ENCODE results near the gene CKAP4. TPM values are rescaled to one million over a fixed set of nuclear protein-coding genes. Genes with fewer than 3 reads are reported as not detected.

CKAP4 gene
- total and polyA plus RNA-seq, 2 donors (not counting 3 experiments of a cell fraction or from before 2014, with no cell fraction given): 117 to 223 TPM

DNA sequence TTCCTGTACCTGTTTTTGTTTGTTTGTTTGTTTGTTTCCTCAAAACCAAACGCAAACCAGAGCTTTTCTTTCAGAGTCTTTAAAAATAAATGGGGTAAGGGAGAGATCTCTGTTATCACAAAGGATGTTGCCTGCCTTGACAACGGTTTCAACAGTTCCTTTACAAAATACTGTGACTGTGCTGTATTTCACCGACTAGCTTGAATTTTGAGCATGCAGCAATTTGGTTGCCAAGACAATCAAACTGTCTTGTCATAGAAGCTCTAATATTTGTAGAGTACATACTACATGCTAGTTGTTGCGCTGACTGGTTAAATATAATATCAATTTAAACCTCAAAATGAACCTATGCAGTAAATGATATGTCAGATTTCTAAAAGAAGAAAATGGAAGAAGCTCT lies 32.3 kb upstream of the CKAP4 start:
- FAIRE-seq (no peak), DNase-seq (ENCODE audit: low read depth, low spot score) (no peak)
- BruUV-seq (replicated peaks): no TSS peak

More for the DNA sequence above, 32.3 kb upstream of the CKAP4 start:
- no peaks in the 10 kb centered on the region for H3K79me2 ChIP-seq (ENCODE audit: control insufficient read depth, insufficient read depth, low read length)
- no peaks in the 10 kb centered on the region for H3K9me1 ChIP-seq (replicated peaks; ENCODE audit: control insufficient read depth, extremely low read depth, insufficient read depth, low read length)
- TF ChIP-seq, protein P1, sequence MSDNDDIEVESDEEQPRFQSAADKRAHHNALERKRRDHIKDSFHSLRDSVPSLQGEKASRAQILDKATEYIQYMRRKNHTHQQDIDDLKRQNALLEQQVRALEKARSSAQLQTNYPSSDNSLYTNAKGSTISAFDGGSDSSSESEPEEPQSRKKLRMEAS (IDR thresholded peaks at IDR 0.05; ENCODE audit: insufficient read depth, insufficient read length): no peak
- TF ChIP-seq POLR2A (IDR thresholded peaks at IDR 0.05; ENCODE audit: low read depth, low read length) (no peak), GATA2 (IDR thresholded peaks at IDR 0.05; ENCODE audit: insufficient read depth, insufficient read length, low read depth, low read length) (no peak), POLR2AphosphoS5 (IDR thresholded peaks at IDR 0.05; ENCODE audit: insufficient read depth, low read depth, low read length) (no peak), JUN (IDR thresholded peaks at IDR 0.05; ENCODE audit: borderline replicate concordance, insufficient read depth, insufficient read length, low read depth) (no peak), MYC (IDR thresholded peaks at IDR 0.05; ENCODE audit: low read depth, low read length) (no peak), EZH2 (IDR thresholded peaks at IDR 0.05; ENCODE audit: borderline replicate concordance, low read depth, low read length, severe bottlenecking) (no peak), FOS (IDR thresholded peaks at IDR 0.05; ENCODE audit: borderline replicate concordance, insufficient read depth, low read length) (no peak)
- TF ChIP-seq, protein P2, sequence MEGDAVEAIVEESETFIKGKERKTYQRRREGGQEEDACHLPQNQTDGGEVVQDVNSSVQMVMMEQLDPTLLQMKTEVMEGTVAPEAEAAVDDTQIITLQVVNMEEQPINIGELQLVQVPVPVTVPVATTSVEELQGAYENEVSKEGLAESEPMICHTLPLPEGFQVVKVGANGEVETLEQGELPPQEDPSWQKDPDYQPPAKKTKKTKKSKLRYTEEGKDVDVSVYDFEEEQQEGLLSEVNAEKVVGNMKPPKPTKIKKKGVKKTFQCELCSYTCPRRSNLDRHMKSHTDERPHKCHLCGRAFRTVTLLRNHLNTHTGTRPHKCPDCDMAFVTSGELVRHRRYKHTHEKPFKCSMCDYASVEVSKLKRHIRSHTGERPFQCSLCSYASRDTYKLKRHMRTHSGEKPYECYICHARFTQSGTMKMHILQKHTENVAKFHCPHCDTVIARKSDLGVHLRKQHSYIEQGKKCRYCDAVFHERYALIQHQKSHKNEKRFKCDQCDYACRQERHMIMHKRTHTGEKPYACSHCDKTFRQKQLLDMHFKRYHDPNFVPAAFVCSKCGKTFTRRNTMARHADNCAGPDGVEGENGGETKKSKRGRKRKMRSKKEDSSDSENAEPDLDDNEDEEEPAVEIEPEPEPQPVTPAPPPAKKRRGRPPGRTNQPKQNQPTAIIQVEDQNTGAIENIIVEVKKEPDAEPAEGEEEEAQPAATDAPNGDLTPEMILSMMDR (IDR thresholded peaks at IDR 0.05; ENCODE audit: extremely low read depth in 1 of 2, insufficient read depth in 1 of 2, low read depth in 1 of 2, low read length in 2 of 2): no peak
- no peaks in the 10 kb centered on the region for H4K20me1 ChIP-seq (replicated peaks; ENCODE audit: control insufficient read depth, extremely low read depth, insufficient read depth, low read length)
- H3K27me3 ChIP-seq (ENCODE audit: control insufficient read depth in 2 of 2, insufficient read depth in 2 of 2, low read length in 2 of 2): peaks cover 4 to 14% of the 10 kb centered on the region in 2 experiments
- POLR2A ChIA-PET: no interaction called here
- H3K36me3 ChIP-seq (ENCODE audit: control insufficient read depth in 2 of 2, extremely low read depth in 1 of 2, insufficient read depth in 2 of 2, low read length in 2 of 2): no peaks in the 10 kb centered on the region
- H3K27ac ChIP-seq (ENCODE audit: insufficient read depth, low read depth, low read length): no peak overlapping the region
- H3K4me2 ChIP-seq (ENCODE audit: insufficient read depth, low read length): no peak overlapping the region
- peaks cover 5% of the 10 kb centered on the region for H3K4me1 ChIP-seq (ENCODE audit: control insufficient read depth, extremely low read depth, insufficient read depth, low read length)
- CTCF ChIA-PET: interaction anchor here (1.0 to 10.1 kb wide), 4 partner anchors 11 to 56 kb away, joined by 4 to 224 read pairs (median 9); partner anchors contain the start of gene CKAP4
- H2AFZ ChIP-seq (ENCODE audit: low read depth, low read length): no peak overlapping the region
- H3K4me3 ChIP-seq (replicated peaks in 1 of 3; ENCODE audit: insufficient read depth in 1 of 3, low read depth in 1 of 3, low read length in 3 of 3): no peak overlapping the region
- intact Hi-C loops (cut with micrococcal nuclease): loop anchor here (5.0 kb wide), 1 partner anchor 67 kb away; no protein-coding TSS in a partner anchor
- H3K9ac ChIP-seq (replicated peaks; ENCODE audit: extremely low read depth, insufficient read depth, low read length): no peak overlapping the region
- H3K9me3 ChIP-seq (replicated peaks; ENCODE audit: control insufficient read depth, insufficient read depth, low read length): no peaks in the 10 kb centered on the region
- dilution Hi-C loops (cut with MboI; ENCODE audit: extremely low pct_ligation_motif_present, low sequenced_read_pairs): no loop called here

All from endothelial cell of umbilical vein (primary cell).